A673 (cell line): ENCODE results near the gene ABCD2. TPM values are rescaled to one million over a fixed set of nuclear protein-coding genes. Genes with fewer than 3 reads are reported as not detected.

Source experiments
- BruUV-seq: library from RNA; stranded (reverse); fragments of 400-500 nt; replicated peaks from 2 replicates; lab custom pipeline; 2021; lab: Mats Ljungman, UMichigan
- CTCF ChIA-PET: fragments of 300-600 bp; sonication (Branson Sonifier 250); formaldehyde crosslinking; loops from one replicate; lab custom pipeline; 2022; ENCODE audit warnings: antibody characterized with exemption; lab: Charles Lee
- POLR2A ChIA-PET: fragments of 300-600 bp; sonication (Branson Sonifier 250); formaldehyde crosslinking; loops from one replicate; lab custom pipeline; 2022; ENCODE audit warnings: antibody characterized with exemption; ENCODE audit not compliant: low non-redundant PET; lab: Charles Lee
- DNase-seq: peaks from one replicate; pipeline ENCODE4 v3.0.0-alpha.2; 2015; ENCODE audit warnings: low spot score
- H3K27ac ChIP-seq: fragments of 200-600 bp; sonication (generic); 2 replicates; pipeline ENCODE4 v1.5.1; 2016; ENCODE audit warnings: mixed run types, low read depth, mild to moderate bottlenecking, mixed read lengths, antibody characterized with exemption, low read length; ENCODE audit not compliant: poor library complexity, severe bottlenecking
- H3K27me3 ChIP-seq: fragments of 200-600 bp; sonication (generic); replicated peaks from 2 replicates; pipeline ENCODE4 v1.6.1; 2017; ENCODE audit warnings: mixed run types, low read depth, mild to moderate bottlenecking, mixed read lengths, antibody characterized with exemption, low read length; ENCODE audit not compliant: insufficient read depth, poor library complexity
- H3K36me3 ChIP-seq: fragments of 200-600 bp; sonication (generic); 2 replicates; pipeline ENCODE4 v1.6.1; 2016; ENCODE audit warnings: mixed run types, mild to moderate bottlenecking, mixed read lengths, antibody characterized with exemption, low read length; ENCODE audit not compliant: insufficient read depth, poor library complexity, severe bottlenecking
- H3K4me1 ChIP-seq: fragments of 200-600 bp; sonication (generic); 2 replicates; pipeline ENCODE4 v1.6.1; 2017; ENCODE audit warnings: mixed run types, mild to moderate bottlenecking, mixed read lengths, antibody characterized with exemption, low read length; ENCODE audit not compliant: insufficient read depth, poor library complexity, severe bottlenecking
- H3K4me3 ChIP-seq: fragments of 200-600 bp; sonication (generic); 2 replicates; pipeline ENCODE4 v1.5.1; 2016; ENCODE audit warnings: low read depth, mixed run types, mild to moderate bottlenecking, mixed read lengths, low read length; ENCODE audit not compliant: poor library complexity, severe bottlenecking
- H3K9me3 ChIP-seq: fragments of 200-600 bp; sonication (generic); 2 replicates; pipeline ENCODE4 v1.6.1; 2016; ENCODE audit warnings: mixed run types, low read depth, mild to moderate bottlenecking, mixed read lengths, antibody characterized with exemption, low read length; ENCODE audit not compliant: poor library complexity, severe bottlenecking
- EZH2 ChIP-seq: fragments of 200-600 bp; sonication (generic); IDR thresholded peaks from 2 replicates; pipeline ENCODE4 v1.6.1; 2017; ENCODE audit warnings: borderline replicate concordance, low read depth, mild to moderate bottlenecking, mixed read lengths, antibody characterized with exemption, low read length; ENCODE audit not compliant: poor library complexity, severe bottlenecking
- intact Hi-C: fragments of 100-400 bp; cut with micrococcal nuclease; formaldehyde crosslinking; loops from one replicate; pipeline ENCODE4 v1.10.0; 2022; ENCODE audit not compliant: unreplicated experiment
- total RNA-seq: library from RNA; stranded (reverse); gene quantifications from 2 replicates; pipeline ENCODE4 v1.2.3, GENCODE V29; 2021
- TF ChIP-seq, protein P1 (sequence below): fragments of 300-800, 200-600 bp; sonication (generic); conservative IDR thresholded peaks from 2 replicates; pipeline ENCODE4 v1.5.1; 2017; ENCODE audit warnings: low read depth, mild to moderate bottlenecking, antibody characterized with exemption, low read length, moderate library complexity, mixed read lengths

ABCD2 gene
- total RNA-seq, 1 experiment from 2014 or later, result not detected

DNA sequence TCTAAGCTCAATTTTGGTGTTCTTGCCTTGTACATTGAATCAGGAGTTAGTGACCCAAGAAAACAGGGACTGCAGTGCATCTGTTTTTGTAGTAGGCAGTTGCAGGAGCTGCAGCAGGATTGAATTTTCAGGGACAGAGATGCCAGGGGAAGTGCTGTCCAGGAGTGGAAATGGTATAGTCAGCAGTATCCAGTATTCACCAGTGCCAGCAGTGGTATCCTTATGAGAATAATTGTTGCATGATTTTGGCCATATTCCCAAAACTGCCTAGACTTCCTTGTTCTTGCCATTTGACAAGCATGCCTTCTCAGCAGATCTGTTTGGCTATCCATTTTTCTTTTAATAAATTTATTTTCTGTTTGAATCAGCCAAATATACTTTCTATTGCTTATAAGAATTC is 18.6 kb upstream of the ABCD2 start:
- no peak overlapping the region for H3K4me3 ChIP-seq
- POLR2A ChIA-PET, result no interaction called here
- no peaks in the 10 kb centered on the region for H3K27me3 ChIP-seq
- no peaks in the 10 kb centered on the region for H3K36me3 ChIP-seq
- DNase-seq, result no peak
- TF ChIP-seq, protein P1, sequence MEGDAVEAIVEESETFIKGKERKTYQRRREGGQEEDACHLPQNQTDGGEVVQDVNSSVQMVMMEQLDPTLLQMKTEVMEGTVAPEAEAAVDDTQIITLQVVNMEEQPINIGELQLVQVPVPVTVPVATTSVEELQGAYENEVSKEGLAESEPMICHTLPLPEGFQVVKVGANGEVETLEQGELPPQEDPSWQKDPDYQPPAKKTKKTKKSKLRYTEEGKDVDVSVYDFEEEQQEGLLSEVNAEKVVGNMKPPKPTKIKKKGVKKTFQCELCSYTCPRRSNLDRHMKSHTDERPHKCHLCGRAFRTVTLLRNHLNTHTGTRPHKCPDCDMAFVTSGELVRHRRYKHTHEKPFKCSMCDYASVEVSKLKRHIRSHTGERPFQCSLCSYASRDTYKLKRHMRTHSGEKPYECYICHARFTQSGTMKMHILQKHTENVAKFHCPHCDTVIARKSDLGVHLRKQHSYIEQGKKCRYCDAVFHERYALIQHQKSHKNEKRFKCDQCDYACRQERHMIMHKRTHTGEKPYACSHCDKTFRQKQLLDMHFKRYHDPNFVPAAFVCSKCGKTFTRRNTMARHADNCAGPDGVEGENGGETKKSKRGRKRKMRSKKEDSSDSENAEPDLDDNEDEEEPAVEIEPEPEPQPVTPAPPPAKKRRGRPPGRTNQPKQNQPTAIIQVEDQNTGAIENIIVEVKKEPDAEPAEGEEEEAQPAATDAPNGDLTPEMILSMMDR, result no peak
- no peak for TF ChIP-seq EZH2
- no peak overlapping the region for H3K27ac ChIP-seq
- intact Hi-C loops, result no loop called here
- no peaks in the 10 kb centered on the region for H3K4me1 ChIP-seq
- H3K9me3 ChIP-seq, result no peaks in the 10 kb centered on the region
- CTCF ChIA-PET, result no interaction called here
- BruUV-seq, result no TSS peak

DNA sequence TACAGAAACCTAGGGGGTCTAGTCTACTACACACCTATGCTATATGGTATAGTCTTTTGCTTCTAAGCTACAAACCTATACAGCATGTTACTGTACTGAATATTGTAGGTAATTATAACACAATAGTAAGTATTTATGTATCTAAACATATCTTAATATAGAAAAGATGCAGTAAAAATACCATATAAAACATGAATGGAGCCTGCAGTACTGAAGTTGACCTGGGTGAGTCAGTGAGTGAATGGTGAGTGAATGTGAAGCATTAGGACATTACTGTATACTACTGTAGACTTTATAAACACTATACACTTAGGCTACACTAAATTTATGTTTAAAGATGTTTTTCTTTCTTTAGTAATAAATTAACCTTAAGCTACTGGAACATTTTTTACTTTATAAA is 13.1 kb upstream of the ABCD2 start:
- Histone ChIP-seq H3K9me3 (no peaks in the 10 kb centered on the region), H3K36me3 (no peaks in the 10 kb centered on the region), H3K4me3 (no peak overlapping the region), H3K27ac (no peak overlapping the region), H3K4me1 (no peaks in the 10 kb centered on the region), H3K27me3 (no peaks in the 10 kb centered on the region)
- no peak for DNase-seq
- ChIA-PET POLR2A (no interaction called here), CTCF (no interaction called here)
- no TSS peak for BruUV-seq
- TF ChIP-seq, protein P1, result no peak
- TF ChIP-seq EZH2, result no peak
- intact Hi-C loops, result no loop called here

DNA sequence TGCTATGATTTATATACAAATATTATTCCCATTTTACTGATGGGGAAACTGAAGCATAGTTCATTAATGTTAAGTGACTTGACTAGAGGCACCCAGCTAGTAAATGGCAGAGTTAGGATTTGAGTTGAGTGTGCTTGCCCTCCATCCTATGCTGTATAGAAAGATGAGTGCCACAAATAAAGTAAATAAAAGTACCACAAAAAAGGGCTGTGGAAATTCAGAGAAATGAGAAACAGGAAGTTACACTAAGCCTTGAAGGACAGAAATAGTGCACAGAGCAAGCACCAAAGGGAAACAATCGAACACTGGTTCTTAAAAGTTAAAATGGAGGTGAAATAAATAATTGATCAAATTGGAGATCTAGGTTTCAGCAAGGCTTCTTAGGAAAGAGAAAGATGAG is 9.2 kb upstream of the ABCD2 start:
- Histone ChIP-seq H3K27me3 (no peaks in the 10 kb centered on the region), H3K9me3 (no peaks in the 10 kb centered on the region), H3K4me1 (no peaks in the 10 kb centered on the region), H3K27ac (no peak overlapping the region), H3K4me3 (no peak overlapping the region), H3K36me3 (no peaks in the 10 kb centered on the region)
- intact Hi-C loops, result no loop called here
- CTCF ChIA-PET, result no interaction called here
- TF ChIP-seq EZH2, result no peak
- TF ChIP-seq, protein P1, result no peak
- BruUV-seq, result no TSS peak
- no peak for DNase-seq
- POLR2A ChIA-PET, result no interaction called here
